Measurements from ENCODE around the gene DCTN1.

Gene DCTN1

DNA sequence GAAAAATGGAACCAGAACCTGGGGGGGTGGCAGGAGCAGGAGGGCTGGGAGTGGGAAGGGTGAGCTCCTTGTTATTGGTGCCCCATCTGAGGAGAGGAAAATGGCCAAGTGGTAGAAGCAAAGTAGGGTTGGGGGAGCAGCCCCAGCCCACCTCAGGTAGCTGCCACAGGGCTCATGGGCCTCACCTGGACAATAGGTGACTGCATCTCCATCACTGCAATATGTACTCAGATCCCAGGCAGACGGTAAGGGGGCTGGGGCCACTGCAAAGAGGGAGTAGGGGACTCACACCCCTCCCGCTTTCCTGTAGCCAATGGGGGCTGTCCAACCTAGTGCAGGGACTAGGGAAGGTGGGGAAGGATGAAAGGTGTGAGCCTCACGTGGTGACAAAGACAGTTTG is 37.1 kb upstream of the DCTN1 start:
- no peak overlapping the region for H3K27ac ChIP-seq
- TF ChIP-seq, protein P1, sequence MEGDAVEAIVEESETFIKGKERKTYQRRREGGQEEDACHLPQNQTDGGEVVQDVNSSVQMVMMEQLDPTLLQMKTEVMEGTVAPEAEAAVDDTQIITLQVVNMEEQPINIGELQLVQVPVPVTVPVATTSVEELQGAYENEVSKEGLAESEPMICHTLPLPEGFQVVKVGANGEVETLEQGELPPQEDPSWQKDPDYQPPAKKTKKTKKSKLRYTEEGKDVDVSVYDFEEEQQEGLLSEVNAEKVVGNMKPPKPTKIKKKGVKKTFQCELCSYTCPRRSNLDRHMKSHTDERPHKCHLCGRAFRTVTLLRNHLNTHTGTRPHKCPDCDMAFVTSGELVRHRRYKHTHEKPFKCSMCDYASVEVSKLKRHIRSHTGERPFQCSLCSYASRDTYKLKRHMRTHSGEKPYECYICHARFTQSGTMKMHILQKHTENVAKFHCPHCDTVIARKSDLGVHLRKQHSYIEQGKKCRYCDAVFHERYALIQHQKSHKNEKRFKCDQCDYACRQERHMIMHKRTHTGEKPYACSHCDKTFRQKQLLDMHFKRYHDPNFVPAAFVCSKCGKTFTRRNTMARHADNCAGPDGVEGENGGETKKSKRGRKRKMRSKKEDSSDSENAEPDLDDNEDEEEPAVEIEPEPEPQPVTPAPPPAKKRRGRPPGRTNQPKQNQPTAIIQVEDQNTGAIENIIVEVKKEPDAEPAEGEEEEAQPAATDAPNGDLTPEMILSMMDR (conservative IDR thresholded peaks at IDR 0.05): no peak

DNA sequence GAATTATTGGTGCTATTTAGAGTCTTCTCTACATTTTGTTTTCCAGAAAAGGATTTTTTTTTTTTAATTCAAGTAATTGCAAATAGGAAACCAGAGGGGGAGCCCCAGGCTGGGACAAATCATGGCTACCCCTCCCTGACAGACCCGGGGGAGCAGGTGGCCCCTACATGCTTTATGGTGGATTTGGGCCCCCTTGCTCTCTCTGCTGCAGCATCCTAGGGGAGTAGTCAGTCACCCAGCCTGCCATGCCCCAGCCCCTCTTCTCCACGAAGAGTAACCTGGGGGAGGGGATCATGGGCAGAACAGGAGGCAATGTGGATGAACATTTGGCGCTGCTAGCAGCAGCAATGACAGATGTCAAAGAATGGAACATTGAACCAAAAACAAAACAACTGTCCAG is 36.7 kb upstream of the DCTN1 start:
- TF ChIP-seq, protein P1 (conservative IDR thresholded peaks at IDR 0.05): no peak
- H3K27ac ChIP-seq: no peak overlapping the region

DNA sequence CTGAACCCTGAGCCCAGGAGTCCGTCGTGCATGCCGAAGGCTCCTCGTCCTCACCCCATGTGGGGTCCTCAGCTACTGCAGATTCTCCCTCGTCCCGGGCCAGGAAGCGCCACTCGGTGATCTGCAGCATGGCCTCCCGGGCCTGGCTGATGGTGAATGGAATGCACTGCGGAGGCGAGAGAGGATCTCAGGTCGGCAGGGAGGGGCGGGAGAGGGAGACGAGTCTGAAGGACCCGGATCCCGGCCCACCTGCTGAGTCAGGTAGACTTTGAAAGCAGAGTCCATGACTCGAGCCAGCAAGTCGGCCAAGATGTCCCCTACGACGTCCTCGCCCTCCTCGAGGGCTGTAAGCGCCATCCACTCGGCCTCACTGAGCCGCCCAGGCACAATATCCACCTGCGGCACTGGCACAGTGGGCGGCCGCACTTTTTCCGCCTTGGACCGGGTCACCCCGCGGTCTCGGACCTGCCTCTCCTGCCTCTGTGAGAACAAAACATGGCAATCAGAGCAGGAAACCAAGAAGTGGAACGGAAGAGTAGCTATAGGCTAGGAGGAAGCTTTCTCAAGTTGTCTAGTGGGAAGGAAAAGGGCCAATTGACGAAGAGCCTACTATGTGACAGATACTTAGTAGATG is 35.8 kb upstream of the DCTN1 start:
- TF ChIP-seq, protein P1 (conservative IDR thresholded peaks at IDR 0.05): no peak

DNA sequence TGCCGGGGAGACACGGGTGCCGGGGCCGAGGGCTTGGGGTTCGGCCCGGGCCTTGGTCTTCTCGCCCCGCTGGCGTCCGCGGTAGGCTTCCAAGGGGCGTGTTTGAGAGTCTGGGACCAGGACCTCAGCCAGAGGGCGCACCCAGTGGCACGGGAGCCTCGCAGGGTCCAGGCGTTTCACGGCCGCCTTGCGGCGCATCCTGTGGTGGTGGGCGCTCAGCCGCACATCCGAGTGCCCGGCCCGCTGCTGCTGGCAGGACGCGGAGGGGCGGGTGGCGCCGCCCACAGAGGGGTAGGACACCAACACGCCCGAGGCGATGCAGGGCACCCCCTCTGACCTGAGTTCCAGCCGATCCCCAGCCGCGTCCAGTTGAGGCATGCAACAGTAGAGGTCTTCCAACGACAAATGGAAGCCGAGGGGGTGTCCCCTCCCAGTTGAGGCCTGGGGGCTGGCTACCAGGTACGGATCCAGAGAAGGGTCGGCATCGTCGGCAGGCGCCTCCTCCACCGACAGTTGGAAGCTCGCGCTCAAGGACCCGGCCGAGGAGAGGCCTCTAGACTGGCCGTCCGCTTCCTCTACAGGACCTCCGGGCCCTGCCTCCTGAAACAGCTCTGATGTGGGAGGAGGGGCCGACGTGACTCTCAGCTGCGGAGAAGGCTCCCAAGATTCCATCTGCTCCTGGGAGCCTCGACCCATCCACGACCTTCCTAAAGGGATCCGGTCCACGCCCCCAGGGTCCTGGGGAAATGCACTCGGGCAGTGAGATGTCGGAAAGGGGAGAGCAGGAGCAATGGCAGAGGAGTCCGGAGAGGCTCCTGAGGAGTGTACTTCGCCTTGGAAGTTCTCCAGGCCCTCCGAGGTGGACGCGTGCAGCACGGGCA is 35.0 kb upstream of the DCTN1 start:
- TF ChIP-seq, protein P1 (conservative IDR thresholded peaks at IDR 0.05): no peak
- no peak overlapping the region for H3K27ac ChIP-seq

More for the DNA sequence above, 35.8 kb upstream of the DCTN1 start:
- no peak overlapping the region for H3K27ac ChIP-seq

DNA sequence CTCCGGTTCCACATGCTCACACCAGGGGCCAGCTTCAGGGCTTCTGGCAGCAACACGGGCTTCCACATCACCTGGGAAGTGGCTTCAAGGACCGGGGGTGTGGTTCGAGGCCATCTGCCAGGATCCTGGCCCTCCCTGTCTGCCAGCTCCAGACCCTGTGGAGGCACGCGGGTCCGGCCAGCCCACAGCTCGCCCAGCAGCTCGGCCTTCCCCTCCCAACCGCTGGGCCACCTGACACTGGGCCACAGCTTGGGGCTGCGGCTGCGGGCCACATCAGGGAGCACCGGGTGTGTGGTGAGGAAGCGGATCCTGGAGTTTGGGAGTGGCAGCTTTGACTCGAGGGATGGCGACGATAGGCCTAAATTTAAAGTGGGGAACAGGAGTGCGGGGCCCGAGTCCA is 34.3 kb upstream of the DCTN1 start:
- H3K27ac ChIP-seq: no peak overlapping the region
- TF ChIP-seq, protein P1 (conservative IDR thresholded peaks at IDR 0.05): no peak

DNA sequence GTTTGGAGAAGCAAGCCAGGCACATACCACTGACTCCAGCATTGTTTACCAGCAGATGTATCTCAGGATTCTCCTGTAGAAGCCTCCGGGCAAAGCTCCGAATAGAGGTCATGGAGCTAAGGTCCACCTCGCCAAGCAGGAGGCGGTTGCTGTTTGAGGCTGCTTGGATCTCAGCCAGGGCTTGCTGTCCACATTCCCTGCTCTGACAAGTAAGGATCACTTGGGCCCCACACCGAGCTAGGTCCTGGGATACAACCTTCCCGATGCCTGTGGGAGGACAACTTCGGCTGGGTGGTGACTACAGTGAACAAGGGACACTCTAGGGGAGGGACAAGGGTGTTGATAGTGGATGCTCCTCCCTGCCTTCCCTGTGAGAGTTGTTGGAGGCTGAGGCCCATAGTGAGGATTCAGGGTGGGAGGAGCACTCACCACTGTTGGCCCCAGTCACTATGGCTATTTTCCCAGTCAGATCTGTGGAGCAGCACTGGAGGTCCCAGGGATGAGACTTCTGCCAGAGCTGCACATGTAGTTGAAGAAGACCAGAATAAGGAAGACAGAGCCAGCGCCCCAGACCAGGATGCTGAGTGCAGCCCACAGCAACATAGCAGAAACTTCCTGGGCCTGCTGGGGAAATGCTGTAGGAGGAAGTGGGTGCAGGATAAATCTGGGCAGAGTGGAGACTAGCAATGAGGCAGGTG is 33.0 kb upstream of the DCTN1 start:
- H3K27ac ChIP-seq: no peak overlapping the region
- TF ChIP-seq, protein P1 (conservative IDR thresholded peaks at IDR 0.05): no peak

DNA sequence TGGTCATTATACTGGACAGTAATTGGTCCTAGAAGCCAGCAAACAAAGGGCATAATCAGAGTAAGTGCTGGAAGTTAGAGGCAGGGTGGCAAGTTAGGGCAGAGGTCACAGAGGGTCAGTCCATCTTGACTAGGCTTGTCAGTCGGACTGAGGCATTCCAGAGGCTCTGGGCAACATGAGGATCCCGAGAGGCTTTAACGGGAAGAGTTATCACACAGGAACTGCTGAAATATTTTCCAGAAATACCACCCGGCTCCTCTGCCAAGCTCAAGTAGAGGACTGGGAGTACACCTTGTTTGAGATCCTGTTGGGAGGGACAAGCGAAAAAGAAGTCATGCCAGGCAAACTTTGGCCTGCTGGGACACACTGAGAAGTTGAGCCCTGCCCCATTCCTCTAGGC is 27.6 kb upstream of the DCTN1 start:
- TF ChIP-seq, protein P1 (conservative IDR thresholded peaks at IDR 0.05): no peak

More for the DNA sequence above, 27.6 kb upstream of the DCTN1 start:
- no peak overlapping the region for H3K27ac ChIP-seq
